Left cardiac atrium (tissue), 4 donors: ENCODE results near the gene ZNF276. TPM values are rescaled to one million over a fixed set of nuclear protein-coding genes. Genes with fewer than 3 reads are reported as not detected.
A peak's percentile ranks its signal among the peaks of the same experiment; 100 is the strongest.
"Not testable (repeated sequence)": the region's sequence is repeated elsewhere in the genome, so short reads cannot be mapped to it uniquely, and the experiment has no call there.

Source experiments
- ATAC-seq, 2 donors: fragments of 200-7000 bp; cut with Tn5 transposase; one replicate each; pipeline ENCODE4 v1.9.1; 2020; ENCODE audit warnings: mild to moderate bottlenecking in 2 of 2, moderate library complexity in 2 of 2
- DNase-seq: peaks from one replicate; pipeline ENCODE4 v3.0.0-alpha.2; 2020
- intact Hi-C, 2 donors: fragments of 100-400 bp; cut with DNase I; formaldehyde crosslinking; loops; one replicate each; pipeline versions ENCODE4 v1.14.1 to v1.15.1; 2022 to 2023
- long read RNA-seq: library from polyadenylated mRNA; unstranded; transcript quantifications from one replicate; pipeline ENCODE4 v2.0.0, GENCODE V29; 2021
- total RNA-seq, 2 donors: library from RNA; stranded (reverse); fragmentation: NEBNext Ultra II Directional; extraction: Animal tissue kit (Norgen Biotek cat#: 25700); gene quantifications; one replicate each; pipeline ENCODE4 v1.2.1, GENCODE V29; 2021
- donor health status: DM: no; HTN: yes; CAD: no.
- donor health status: DM: no; HTN: yes; CAD: no; lungs with severe emphysema.
- donor health status: DM: yes; HTN: yes; CAD: no.
- donor health status: Dilated cardiomyopathy.

ZNF276 gene, protein sequence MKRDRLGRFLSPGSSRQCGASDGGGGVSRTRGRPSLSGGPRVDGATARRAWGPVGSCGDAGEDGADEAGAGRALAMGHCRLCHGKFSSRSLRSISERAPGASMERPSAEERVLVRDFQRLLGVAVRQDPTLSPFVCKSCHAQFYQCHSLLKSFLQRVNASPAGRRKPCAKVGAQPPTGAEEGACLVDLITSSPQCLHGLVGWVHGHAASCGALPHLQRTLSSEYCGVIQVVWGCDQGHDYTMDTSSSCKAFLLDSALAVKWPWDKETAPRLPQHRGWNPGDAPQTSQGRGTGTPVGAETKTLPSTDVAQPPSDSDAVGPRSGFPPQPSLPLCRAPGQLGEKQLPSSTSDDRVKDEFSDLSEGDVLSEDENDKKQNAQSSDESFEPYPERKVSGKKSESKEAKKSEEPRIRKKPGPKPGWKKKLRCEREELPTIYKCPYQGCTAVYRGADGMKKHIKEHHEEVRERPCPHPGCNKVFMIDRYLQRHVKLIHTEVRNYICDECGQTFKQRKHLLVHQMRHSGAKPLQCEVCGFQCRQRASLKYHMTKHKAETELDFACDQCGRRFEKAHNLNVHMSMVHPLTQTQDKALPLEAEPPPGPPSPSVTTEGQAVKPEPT
- total RNA-seq = 10 to 100 TPM; 11.9 to 18.2 TPM
- long read RNA-seq, full-length matches to known transcripts = 2 of 15 reads
- long read RNA-seq, partial matches to known transcripts = 4 of 15 reads
- long read RNA-seq, other reads (novel, unspliced or antisense) = 9 of 15 reads

DNA sequence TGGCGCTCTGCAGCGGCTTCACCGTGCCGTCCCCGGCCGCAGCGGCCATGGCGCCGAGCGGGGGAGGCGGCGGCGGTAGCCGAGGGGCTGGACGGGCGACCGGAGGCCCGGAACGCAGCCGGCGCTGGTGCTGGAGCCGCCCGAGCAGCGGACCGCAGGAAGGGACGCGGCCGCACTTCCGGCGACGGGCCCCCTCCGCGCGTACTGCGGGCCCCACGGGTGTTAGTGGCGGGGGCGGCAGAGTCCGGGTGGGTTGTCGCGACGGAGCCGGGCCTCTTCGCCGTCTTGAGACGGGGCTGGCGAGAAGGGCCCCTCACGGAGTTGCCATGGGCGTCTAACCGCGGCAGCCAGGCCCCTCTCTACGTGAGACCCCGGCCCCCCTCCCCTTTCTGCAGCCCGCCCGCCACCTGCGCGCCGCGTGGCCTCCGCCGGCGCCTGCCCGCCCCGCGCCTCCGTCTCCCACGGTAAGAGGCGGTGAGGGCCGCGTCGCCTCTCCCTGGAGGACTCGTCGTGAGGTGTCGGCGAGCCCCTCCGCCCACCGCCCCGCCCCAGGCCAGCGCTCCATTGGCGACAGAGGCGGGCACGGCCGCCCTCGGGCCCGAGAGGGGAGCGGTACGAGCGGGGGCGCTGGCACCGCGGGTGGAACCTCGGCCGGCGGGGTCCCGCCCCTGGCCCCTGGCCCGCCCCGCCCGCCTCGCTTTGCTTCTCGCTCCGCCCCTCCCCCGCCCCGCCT, at the start of gene ZNF276, which contains the start of gene VPS9D1:
Gene ZNF276 (plus strand): TSS at position 725 of the 733 bp plus-strand sequence. CDS start 104 bp downstream, outside the sequence.
Gene VPS9D1 (minus strand): TSS at position 86 of the 733 bp plus-strand sequence. CDS start 37 bp downstream, at position 49.
- intact Hi-C loops = no loop called here
- DNase-seq = peak; percentile 92
- ATAC-seq = peak; percentile 84 to 85

DNA sequence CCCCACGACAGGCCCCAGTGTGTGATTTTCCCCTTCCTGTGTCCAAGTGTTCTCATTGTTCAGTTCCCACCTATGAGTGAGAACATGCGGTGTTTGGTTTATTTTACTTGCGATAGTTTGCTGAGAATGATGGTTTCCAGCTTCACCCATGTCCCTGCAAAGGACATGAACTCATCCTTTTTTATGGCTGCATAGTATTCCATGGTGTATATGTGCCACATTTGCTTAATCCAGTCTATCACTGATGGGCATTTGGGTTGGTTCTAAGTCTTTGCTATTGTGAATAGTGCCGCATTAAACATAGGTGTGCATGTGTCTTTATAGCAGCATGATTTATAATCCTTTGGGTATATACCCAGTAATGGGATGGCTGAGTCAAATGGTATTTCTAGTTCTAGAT, 49.8 kb upstream of the ZNF276 start:
- intact Hi-C loops, DNase-seq, ATAC-seq: not testable (repeated sequence)

DNA sequence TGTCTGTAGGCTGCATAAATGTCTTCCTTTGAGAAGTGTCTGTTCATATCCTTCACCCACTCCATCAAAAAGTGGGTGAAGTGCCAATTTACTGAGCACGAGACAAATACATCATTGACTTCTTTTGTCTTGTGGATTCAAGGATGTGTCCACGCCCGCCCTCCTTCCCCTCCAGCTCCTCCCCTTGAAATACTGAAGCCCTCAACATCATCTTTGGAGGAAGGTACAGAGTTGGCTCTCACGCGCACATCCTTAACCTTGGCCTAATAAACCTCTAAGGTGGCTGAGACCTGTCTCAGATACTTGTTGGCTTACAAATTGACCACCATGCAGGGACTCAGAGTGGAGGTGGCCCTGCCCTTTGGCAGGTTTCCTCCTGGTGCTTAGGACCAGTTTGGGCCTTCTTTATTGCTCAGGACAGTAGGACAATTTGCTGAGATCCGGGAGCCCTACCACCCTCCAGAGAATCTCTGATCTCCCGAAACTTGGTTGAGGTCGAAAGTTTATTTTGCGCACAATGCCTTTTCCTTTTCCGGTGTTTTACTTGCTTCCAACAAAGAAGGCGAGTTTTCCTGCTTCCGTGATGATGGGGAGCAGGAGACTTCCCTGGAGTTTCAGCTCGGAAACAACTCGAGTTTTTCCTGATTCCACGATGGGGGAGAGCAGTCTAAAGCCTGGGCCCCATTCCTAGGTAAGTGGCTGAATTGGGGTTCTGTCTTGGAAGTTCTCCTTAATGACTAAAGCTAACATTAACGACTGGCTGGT, 49.0 kb upstream of the ZNF276 start:
- peak; percentile 5 for DNase-seq
- intact Hi-C loops = no loop called here
- no peak for ATAC-seq

DNA sequence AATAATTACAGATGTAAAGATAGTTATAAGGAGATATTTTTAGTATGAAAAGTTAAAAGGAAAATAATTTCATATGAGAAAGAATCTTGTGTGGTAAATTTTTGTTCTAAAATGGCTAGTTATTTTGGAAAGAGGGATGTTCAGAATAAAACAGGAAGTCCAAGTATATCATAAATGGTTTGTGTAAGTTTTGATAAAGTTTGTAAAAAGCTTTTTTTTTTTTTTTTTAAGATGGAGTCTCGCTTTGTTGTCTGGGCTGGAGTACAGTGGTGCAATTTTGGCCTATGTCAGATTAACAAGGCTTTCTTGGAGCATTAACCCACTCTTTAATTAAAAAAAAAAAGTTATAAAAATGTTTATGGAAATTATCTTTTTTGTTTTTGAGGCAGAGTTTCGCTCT, 43.1 kb upstream of the ZNF276 start:
- ATAC-seq = no peak
- intact Hi-C loops = no loop called here
- no peak for DNase-seq

DNA sequence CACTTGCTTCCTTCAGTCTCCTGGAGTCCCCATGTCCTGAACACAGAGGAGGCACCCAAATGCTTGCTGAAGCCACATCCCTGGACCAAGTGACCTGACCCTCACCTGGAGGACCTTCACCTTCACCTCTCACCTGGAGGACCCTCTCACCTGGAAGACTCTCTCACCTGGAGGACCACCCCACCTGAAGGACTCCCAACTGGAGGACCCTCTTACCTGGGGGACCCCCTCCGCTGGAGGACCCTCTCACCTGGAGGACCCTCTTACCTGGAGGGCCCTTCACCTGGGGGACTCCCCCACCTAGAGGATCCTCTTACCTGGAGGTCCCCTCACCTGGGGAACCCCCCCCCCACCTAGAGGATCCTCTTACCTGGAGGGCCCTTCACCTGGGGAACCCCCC, 35.4 kb upstream of the ZNF276 start:
- no peak for ATAC-seq

DNA sequence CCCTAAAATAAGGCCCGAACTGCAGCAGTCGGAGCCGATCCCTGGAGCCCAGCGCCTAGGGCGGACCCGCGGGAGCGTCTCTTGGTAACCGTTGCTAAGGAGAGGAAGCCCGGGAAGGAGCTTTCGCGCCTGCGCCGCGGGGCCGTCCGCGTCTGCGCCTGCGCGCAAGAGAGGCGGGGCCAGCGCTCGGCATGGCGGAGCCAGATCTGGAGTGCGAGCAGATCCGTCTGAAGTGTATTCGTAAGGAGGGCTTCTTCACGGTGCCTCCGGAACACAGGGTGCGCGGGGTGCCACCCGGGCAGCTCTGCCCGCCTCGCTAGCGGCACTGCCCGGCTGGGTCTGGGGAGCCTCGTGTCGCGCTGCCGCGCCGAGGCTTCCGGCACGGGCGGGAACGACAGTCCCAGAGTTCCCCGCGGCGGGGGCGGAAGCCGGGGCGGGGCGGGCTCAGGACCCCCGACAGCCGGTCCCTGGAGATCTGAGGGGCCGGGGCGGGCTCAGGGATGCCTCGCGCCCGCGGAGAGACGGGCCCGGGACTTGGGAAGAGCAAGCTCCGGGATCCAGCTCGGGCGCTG, 34.7 kb upstream of the ZNF276 start, which contains the start of gene CDK10:
Gene CDK10 (plus strand): TSS at position 170 of the 572 bp plus-strand sequence. CDS start 22 bp downstream, at position 192.
- intact Hi-C loops = no loop called here
- DNase-seq (peak; percentile 93), ATAC-seq (peak; percentile 96 to 97)

More for the DNA sequence above, 35.4 kb upstream of the ZNF276 start:
- intact Hi-C loops = no loop called here
- DNase-seq = peak; percentile 30

DNA sequence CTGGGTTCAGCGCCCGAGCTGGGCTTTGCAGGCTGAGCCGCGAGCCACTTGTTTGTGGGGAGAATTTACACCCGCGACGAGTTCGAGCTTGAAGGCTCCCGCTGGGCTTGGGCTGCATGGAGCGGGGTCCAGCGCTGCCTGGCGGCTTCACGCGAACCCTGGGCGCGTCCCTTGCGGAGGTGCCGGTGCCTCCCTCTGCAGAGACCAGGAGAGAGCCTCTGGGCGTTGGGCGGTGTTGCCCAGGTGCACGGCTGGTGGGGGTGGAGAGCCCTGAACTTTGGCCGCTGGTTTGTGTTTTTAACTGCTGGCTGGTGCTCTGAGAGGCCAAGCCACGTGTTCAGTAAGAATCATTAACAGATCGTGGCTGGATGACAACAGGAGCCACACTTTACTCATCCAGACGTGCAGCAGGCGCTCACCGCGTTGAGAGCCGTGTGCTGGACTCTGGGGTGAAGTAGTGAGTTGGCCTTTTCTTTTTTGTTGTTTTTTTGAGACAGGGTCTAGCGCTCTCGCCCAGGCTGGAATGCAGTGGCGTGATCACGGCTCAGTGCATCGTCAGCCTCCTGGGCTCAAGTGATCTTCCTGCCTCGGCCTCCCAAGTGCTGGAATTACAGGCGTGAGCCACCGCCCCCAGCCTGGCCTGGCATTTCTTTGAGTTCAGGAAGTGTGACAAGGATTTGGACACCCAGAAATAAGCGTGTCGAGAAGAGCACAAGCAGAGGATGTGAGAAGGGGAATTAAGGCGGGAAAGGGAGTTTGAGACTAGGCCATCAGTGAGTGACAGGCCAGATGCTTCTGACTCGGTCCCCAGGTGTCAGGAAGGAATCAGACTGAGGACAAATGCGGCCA, 34.0 kb upstream of the ZNF276 start:
- ATAC-seq (peak; percentile 19 to 34), DNase-seq (peak; percentile 23)
- intact Hi-C loops = no loop called here

DNA sequence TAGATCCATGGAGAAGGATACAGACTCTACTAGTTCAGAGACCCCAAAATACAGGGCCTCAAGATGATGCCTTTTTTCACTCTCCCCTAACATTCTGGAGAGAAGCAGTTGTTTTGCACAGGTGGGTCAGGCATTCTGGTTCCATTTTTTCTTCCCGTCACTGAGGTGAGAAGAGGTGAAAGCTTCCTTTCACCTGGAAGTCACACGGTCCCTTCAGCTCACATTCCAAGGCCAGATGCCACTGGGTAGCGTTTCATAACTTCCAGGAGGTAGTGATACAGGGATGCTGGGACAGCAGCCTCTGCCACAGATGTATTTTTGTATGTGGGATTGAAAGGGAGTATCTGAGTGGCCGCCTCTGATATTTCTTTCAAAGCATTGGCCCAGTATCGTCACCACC, 32.9 kb upstream of the ZNF276 start:
- DNase-seq = peak; percentile 7
- no peak for ATAC-seq
- intact Hi-C loops = no loop called here

DNA sequence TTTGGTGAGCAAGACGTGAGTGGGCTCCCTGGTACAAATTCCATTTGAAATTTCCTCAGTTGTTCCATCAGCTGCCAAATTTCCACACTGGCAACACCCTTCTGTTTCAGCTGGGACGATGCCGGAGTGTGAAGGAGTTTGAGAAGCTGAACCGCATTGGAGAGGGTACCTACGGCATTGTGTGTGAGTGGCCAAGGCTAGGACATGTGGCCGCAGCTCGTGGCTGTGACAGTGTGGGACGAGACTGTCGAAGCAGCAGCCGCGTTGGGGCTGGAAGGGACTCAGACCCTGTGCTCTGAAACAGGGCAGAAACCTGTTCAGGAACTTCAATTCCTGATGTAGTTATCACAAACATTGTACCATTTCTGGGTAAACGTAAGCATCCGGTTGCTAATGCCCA, 32.2 kb upstream of the ZNF276 start:
- intact Hi-C loops = no loop called here
- ATAC-seq (no peak), DNase-seq (peak; percentile 9)

DNA sequence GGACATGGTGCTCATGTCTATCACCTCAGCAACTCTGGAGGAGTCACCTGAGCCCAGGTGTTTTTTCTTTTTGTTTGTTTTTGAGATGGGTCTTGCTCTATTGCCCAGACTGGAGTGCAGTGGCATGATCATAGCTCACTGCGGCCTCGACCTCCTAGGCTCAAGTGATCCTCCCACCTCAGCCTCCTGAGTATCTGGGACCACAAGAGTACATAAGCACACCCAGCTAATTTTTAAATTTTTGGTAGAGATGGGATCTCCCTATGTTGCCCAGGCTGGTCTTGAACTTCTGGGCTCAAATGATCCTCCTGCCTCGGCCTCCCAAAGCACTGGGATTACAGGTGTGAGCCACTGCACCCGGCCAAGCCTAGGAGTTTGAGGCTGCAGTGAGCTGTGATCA, 31.7 kb upstream of the ZNF276 start:
- ATAC-seq, intact Hi-C loops: not testable (repeated sequence)
- peak; percentile 5 for DNase-seq

DNA sequence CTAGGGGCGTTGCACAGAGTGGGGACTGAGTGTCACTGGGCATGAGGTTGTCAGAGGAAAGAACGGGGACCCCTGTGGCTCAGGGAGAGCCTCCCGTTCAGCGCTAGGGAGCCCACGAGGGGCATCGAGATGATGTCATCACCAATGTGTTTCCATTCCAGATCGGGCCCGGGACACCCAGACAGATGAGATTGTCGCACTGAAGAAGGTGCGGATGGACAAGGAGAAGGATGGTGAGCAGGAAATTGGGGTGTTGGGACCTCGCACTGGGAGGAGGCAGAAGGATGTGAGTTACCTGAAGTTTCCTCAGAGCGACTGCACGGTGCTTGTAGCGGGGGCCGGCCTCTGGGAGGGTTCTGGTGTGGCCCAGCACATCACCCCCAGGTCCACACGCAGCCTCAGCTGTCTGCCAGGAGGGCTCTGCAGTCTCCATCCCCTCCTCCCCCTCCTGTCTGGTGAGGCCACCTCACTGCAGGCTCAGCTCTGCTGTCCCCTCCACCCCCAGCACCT, 30.9 kb upstream of the ZNF276 start:
- ATAC-seq (no peak), DNase-seq (peak; percentile 20)
- intact Hi-C loops = no loop called here

DNA sequence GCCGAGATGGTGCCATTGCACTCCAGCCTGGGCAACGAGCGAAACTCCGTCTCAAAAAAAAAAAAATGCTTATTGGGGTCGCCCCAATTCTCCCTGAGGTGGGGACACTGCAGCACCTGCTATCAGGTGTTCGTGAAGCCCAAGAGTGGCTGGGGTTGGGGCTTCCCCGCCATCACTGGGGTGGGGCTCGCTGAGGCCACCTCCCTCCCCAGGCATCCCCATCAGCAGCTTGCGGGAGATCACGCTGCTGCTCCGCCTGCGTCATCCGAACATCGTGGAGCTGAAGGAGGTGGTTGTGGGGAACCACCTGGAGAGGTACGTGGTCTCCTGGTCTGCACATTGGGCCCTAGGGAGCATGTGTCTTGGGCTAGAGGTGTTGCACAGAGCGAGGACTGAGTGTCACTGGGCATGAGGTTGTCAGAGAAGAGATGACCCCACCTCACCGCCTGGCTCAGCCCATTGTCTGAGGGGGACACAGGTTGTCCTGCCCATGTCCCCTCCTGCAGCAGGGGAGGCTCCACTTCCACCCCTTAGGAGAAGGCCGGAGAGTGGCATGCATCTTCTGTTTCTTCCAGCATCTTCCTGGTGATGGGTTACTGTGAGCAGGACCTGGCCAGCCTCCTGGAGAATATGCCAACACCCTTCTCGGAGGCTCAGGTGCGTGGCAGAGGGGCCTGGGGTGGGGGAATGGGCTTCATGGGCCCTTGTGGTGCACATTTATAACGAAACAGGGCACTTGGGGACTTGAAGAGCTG, 29.9 kb upstream of the ZNF276 start:
- intact Hi-C loops = no loop called here
- peak; percentile 11 for DNase-seq
- ATAC-seq = no peak

DNA sequence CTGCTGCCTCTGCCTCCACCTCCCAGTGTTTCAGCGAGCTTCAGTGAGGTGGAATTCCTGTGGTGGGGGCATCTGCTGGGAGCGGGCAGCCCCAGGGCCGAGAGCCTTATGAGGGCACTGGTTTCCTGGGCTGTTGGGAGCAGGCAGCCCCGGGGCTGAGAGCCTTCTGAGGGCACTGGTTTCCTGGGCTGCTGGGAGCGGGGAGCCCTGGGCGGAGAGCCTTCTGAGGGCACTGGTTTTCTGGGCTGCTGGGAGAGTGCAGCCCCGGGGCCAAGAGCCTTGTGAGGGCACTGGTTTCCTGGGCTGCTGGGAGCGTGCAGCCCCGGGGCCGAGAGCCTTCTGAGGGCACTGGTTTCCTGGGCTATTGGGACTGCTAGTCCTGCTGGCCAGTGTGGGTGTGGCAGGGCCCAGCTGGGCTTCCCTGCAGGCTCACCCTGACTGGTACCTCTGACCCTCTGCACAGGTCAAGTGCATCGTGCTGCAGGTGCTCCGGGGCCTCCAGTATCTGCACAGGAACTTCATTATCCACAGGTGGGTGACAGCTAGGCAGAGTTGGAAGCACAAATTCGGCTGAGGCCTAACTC, 29.3 kb upstream of the ZNF276 start:
- peak; percentile 7 for DNase-seq
- no peak for ATAC-seq
- intact Hi-C loops = no loop called here

DNA sequence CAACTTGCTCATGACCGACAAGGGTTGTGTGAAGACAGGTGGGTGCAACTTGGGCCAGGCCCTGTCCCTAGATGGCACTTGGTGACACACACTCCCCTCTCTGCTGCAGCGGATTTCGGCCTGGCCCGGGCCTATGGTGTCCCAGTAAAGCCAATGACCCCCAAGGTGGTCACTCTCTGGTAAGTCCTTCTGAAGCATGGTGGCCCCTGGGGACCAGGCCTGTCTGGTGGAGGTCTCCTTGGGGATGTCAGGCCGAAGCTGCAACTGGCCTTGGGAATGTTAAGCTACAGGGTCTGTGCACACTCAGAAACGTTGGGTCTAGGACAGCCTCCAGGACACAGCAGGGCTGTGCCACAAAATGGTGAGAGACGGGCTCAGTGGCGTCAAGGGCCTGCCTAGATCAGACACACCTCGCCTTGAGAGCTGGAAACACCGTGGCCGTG, 28.0 kb upstream of the ZNF276 start:
- no peak for ATAC-seq
- peak; percentile 18 for DNase-seq
- intact Hi-C loops = no loop called here

DNA sequence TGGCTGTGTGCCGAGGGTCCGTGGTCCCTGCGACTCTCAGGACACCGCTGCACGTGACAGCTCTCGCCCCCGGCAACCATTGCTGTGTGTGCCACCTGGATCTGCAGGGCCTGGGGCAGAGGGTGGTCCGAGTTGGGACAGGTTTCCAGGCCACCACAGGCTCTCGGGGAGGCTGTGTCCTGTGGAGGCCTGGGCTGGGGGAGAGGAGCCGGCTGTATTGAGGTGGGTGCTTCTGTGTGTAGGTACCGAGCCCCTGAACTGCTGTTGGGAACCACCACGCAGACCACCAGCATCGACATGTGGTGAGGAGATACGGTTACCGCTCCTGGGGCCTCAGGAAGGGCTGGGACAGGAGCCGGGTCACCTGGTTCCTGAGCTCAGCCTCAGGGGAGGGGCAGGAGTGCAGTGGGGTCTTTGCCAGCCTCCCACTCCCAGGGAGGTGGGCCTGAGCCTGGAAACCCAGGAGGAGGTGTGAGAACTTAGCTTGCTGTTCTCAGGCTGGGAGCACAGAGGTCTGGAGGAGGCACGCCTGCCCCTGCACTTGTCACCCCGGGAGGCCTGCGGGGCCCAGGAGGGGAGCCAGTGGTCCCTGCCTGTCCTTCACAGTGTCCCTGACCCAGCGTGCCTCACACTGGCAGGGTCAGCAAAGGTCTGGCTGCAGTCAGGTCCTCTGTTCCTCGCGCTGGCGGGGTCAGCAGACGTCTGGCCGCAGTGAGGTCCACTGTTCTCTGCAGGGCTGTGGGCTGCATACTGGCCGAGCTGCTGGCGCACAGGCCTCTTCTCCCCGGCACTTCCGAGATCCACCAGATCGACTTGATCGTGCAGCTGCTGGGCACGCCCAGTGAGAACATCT, 27.2 kb upstream of the ZNF276 start:
- intact Hi-C loops = no loop called here
- peak; percentile 15 for DNase-seq
- ATAC-seq = no peak
